ENCODE data around the gene LUZP1. TPM values are rescaled to one million over a fixed set of nuclear protein-coding genes. Genes with fewer than 3 reads are reported as not detected.

Gene LUZP1
- total and polyA plus RNA-seq, 4 donors = 2.6 to 9.3 (median 5.1) TPM

Small RNA genes within 50 kb of the gene (small RNA-seq; reads per million reads assigned to genes)
- gene MIR3115 = not detected
- not detected for gene MIR4419A
- not detected for gene RNU6-135P
- not detected for gene RNU6-514P

Other genes with a start within 250 kb of the LUZP1 start
- not detected for gene LACTBL1, start 196.0 kb downstream of the LUZP1 start, total RNA-seq
- gene LACTBL1, start 196.0 kb downstream of the LUZP1 start, polyA plus RNA-seq = not detected
- gene TEX46, start 153.0 kb downstream of the LUZP1 start, total RNA-seq = not detected
- not detected for gene TEX46, start 153.0 kb downstream of the LUZP1 start, polyA plus RNA-seq
- 10 to 100 TPM; 28.3 to 46.7 TPM for gene KDM1A, start 149.4 kb downstream of the LUZP1 start, total RNA-seq
- 10 to 100 TPM in 1 of 2 donors, 1 to 10 TPM in 1; 7.4 to 14.7 TPM for gene KDM1A, start 149.4 kb downstream of the LUZP1 start, polyA plus RNA-seq
- gene HTR1D, start 48.6 kb upstream of the LUZP1 start, total RNA-seq = under 1 TPM in 1 of 2 donors, not detected in 1; 0.05 TPM
- not detected for gene HTR1D, start 48.6 kb upstream of the LUZP1 start, polyA plus RNA-seq
- 10 to 100 TPM; 42.2 to 57.0 TPM for gene HNRNPR, start 175.4 kb upstream of the LUZP1 start, total RNA-seq
- gene HNRNPR, start 175.4 kb upstream of the LUZP1 start, polyA plus RNA-seq = 10 to 100 TPM; 31.2 to 34.6 TPM
- 1 to 10 TPM; 5.4 to 8.0 TPM for gene ZNF436, start 201.0 kb upstream of the LUZP1 start, total RNA-seq
- 1 to 10 TPM; 1.3 to 2.1 TPM for gene ZNF436, start 201.0 kb upstream of the LUZP1 start, polyA plus RNA-seq

Data from liver (tissue), 5 donors.